ENCODE data around the gene GAS7. TPM values are rescaled to one million over a fixed set of nuclear protein-coding genes. Genes with fewer than 3 reads are reported as not detected.

Gene GAS7
- total RNA-seq, 2 donors from 2014 or later, result 10.3 to 144 TPM

DNA sequence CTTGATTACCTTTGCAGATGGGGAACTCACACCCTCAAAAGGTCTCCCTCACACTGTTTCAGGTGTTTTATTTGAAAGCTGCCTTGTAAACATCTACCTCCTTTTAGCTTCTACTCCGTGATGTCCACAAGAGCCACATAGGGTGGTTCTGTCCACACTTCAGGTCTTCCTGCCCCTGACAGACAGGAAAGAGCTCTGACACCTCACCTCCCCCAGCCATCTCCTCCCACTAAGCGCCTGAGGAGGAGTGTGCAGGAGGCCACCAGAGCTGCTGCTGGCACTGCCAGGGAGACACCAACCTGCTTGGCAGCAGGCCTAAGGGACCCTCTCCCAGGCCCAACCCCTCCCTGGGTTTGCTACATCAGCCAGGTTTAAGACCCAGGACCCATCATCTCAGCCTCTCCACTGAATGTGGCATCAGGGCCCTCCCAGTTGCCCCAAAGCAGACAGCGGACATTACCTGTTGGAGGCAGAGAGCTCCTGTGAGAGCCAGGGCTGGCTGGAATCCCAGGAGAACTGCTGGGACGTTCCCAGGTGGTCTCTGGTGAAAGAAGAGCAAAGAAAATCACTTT is 217.0 kb downstream of the GAS7 start:
- 88% methylated on average over 4 of the region's 4 CpGs for WGBS
- Histone ChIP-seq H3K9me3 (no peaks in the 10 kb centered on the region), H3K27ac (no peak overlapping the region), H3K4me1 (replicated peaks) (no peaks in the 10 kb centered on the region), H3K4me3 (no peak overlapping the region), H3K27me3 (replicated peaks; ENCODE audit: insufficient read depth) (no peaks in the 10 kb centered on the region), H3K36me3 (no peaks in the 10 kb centered on the region)
- intact Hi-C loops (cut with DNase I), result no loop called here
- TF ChIP-seq, protein P1, sequence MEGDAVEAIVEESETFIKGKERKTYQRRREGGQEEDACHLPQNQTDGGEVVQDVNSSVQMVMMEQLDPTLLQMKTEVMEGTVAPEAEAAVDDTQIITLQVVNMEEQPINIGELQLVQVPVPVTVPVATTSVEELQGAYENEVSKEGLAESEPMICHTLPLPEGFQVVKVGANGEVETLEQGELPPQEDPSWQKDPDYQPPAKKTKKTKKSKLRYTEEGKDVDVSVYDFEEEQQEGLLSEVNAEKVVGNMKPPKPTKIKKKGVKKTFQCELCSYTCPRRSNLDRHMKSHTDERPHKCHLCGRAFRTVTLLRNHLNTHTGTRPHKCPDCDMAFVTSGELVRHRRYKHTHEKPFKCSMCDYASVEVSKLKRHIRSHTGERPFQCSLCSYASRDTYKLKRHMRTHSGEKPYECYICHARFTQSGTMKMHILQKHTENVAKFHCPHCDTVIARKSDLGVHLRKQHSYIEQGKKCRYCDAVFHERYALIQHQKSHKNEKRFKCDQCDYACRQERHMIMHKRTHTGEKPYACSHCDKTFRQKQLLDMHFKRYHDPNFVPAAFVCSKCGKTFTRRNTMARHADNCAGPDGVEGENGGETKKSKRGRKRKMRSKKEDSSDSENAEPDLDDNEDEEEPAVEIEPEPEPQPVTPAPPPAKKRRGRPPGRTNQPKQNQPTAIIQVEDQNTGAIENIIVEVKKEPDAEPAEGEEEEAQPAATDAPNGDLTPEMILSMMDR (IDR thresholded peaks at IDR 0.05), result no peak
- no peak for TF ChIP-seq POLR2A (IDR thresholded peaks at IDR 0.05)
- TF ChIP-seq POLR2AphosphoS5 (IDR thresholded peaks at IDR 0.05), result no peak
- DNase-seq (ENCODE audit: low spot score), result no peak

DNA sequence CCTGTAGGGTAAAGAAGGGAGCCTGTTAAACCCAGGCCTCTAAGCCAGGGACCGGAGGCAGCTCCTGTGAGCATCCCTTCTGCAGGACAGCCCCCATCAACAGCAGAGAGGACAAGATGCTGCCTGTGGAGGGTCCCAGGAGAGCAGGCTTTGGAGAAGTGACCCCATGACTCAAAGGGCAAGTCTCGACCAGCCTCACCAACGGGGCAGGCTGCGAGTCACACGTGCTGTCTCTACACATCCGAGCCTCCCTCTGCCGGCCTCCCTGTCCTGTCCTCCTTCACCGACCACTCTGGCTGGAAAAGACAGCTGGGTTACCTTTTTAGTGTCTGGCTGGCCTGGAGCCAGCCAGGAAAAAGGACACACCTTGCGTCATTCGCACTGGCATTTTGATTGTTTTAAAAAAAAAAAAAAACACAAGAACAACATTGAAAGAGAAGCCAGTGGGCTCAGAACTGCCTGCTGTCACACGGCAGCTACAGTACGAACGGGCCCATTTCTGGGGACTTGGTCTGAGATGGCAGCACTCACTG is 218.9 kb downstream of the GAS7 start:
- intact Hi-C loops (cut with DNase I), result no loop called here
- no peak for TF ChIP-seq POLR2AphosphoS5 (IDR thresholded peaks at IDR 0.05)
- no peak for TF ChIP-seq POLR2A (IDR thresholded peaks at IDR 0.05)
- TF ChIP-seq, protein P1 (IDR thresholded peaks at IDR 0.05), result no peak
- Histone ChIP-seq H3K4me1 (replicated peaks) (no peaks in the 10 kb centered on the region), H3K27ac (no peak overlapping the region), H3K27me3 (replicated peaks; ENCODE audit: insufficient read depth) (no peaks in the 10 kb centered on the region), H3K9me3 (no peaks in the 10 kb centered on the region), H3K4me3 (no peak overlapping the region), H3K36me3 (no peaks in the 10 kb centered on the region)
- 80% methylated on average over 13 of the region's 13 CpGs for WGBS
- no peak for DNase-seq (ENCODE audit: low spot score)

DNA sequence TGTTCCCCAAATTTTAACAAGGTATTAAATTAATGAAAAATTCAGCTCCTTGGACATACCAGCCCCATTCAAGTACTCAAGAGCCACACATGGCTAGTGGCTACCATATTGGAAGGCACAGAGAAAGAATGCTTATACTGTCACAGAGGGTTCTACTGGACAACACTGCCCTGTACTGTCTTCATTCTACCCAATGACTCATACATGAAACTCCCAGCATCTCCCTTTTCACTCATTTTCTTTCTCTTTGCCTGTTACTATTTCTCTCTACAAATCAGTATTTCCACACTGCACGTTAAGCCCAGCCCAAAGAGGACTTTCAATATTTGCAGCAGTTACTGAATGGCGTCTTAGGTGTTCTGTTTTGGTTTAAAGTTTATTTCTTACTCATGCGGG is 221.2 kb downstream of the GAS7 start:
- H3K4me1 ChIP-seq (replicated peaks), result no peaks in the 10 kb centered on the region
- no peak for DNase-seq (ENCODE audit: low spot score)
- intact Hi-C loops (cut with DNase I), result no loop called here
- WGBS, result 41% methylated on average over 3 of the region's 3 CpGs
- no peak overlapping the region for H3K27ac ChIP-seq
- no peaks in the 10 kb centered on the region for H3K27me3 ChIP-seq (replicated peaks; ENCODE audit: insufficient read depth)
- no peak for TF ChIP-seq POLR2AphosphoS5 (IDR thresholded peaks at IDR 0.05)
- TF ChIP-seq, protein P1 (IDR thresholded peaks at IDR 0.05), result no peak
- no peak for TF ChIP-seq POLR2A (IDR thresholded peaks at IDR 0.05)
- no peaks in the 10 kb centered on the region for H3K36me3 ChIP-seq
- no peak overlapping the region for H3K4me3 ChIP-seq
- no peaks in the 10 kb centered on the region for H3K9me3 ChIP-seq

DNA sequence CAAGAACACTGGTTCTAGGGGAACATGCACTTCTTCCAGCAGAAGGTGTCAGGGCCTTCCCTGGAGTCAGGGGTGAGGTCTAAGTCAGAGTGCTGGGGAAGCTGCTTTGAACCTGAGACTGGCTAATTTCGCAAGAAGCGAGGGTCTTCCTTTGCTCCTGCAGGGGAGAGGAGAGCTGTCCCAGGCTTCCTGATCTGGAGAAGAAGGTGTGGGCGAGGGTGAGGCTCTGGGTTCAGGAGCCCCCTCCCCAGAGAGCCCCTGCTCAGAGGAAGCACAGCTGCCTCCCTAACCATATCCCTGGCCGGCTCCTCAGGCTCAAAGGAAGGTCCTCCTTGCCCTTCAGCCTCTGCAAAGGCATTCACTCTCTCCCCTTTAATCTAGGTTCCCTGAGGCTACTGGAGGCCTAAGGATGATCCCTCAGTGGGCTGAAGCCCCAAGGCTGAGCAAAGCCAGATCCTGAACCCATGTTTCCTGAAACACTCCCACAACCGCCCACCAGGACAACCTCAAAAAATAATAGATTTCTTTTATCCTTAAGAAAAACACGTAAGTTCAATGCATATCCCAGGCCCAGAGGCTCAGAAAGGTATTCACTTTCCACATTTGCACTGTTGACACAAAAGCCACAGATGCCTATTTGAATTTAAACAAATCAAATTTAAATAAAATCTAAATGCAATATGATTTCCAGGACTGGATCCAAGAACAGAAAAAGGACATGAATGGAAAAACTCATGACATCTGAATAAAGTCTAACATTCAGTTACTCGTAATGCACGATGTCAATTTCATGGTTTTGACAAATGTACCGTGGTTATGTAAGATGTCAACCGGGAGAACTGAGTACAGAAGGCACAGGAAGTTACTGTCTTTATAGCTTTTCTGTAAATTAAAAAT is 221.9 kb downstream of the GAS7 start:
- H3K4me3 ChIP-seq, result no peak overlapping the region
- DNase-seq (ENCODE audit: low spot score), result no peak
- no peak for TF ChIP-seq POLR2AphosphoS5 (IDR thresholded peaks at IDR 0.05)
- TF ChIP-seq, protein P1 (IDR thresholded peaks at IDR 0.05), result no peak
- no peak for TF ChIP-seq POLR2A (IDR thresholded peaks at IDR 0.05)
- H3K36me3 ChIP-seq, result no peaks in the 10 kb centered on the region
- no peaks in the 10 kb centered on the region for H3K9me3 ChIP-seq
- WGBS, result 90% methylated on average over 10 of the region's 10 CpGs
- H3K4me1 ChIP-seq (replicated peaks), result no peaks in the 10 kb centered on the region
- intact Hi-C loops (cut with DNase I), result no loop called here
- no peak overlapping the region for H3K27ac ChIP-seq
- no peaks in the 10 kb centered on the region for H3K27me3 ChIP-seq (replicated peaks; ENCODE audit: insufficient read depth)

Data from prostate gland (tissue), 2 donors.